NCI-H1417 (cell line): ENCODE results near the gene ZMYM2.
A peak's percentile ranks its signal among the peaks of the same experiment; 100 is the strongest.
"Not testable (repeated sequence)": the region's sequence is repeated elsewhere in the genome, so short reads cannot be mapped to it uniquely, and the experiment has no call there.

Experiments used
- DNase-seq, 3 experiments: peaks; one replicate each; lab custom pipeline; 2025; lab: John Stamatoyannopoulos, UW

Gene ZMYM2

DNA sequence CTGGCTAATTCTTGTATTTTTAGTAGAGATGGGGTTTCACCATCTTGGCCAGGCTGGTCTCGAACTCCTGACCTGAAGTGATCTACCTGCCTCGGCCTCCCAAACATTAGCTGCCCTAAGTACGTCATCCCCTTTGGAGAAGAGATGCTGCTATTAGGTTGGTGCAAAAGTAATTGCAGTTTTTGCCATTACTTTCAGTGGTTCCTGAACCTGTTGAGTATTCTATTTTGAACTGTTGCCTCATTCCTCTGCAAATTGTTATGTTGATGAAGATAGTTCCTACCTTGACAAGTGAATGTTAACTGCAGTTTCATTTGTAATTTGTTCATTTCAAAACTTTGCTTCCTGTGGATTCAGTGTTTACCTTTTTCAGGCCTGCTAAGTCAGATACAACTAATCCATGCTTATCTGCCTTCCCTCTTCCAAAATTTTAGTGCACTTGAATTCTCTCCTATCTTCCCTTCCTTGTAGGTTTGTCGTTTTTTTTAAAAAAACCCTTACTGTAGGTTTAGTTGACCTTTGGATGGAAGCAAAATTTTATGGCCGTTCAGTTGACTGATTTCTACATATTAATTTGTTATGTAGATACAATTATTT, 24.0 kb downstream of the ZMYM2 start:
- DNase-seq: no peak

DNA sequence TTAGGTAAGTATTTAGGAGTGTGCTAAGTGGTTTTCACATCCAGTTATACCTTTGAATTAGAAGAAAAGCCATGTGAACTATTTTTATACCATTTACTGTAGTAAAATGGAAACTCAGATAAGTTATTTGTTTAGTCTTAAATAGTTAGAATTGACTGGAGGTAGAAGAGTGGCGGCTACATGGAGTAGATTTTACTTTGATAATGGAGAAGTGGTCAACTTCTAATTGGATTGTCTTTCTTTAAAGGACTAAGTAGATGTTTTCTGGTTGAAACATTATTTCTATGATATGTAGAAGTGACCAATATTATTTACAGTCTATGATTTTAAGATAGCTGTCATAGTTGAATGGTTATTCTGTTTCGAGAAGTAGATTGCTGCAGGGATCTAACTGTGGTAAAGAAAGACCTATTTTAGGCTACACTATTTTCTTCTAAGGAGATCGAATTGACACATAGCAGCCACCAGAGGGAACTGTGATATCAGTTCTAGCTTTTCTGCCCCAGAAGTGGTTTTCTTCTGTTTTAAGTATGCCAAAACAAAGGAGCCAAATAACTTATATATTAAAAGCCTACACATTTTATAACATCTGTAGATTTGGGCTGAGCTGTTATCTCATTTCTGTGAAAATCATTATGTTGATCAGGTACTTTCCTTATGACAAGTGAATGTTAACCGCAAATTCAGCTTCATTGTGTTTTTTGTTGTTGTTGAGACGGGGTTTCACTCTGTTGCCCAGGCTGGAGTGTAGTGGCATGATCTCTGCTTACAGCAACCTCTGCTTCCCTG, 26.1 kb downstream of the ZMYM2 start:
- peak in 1 of 3 experiments; percentile 3 for DNase-seq

DNA sequence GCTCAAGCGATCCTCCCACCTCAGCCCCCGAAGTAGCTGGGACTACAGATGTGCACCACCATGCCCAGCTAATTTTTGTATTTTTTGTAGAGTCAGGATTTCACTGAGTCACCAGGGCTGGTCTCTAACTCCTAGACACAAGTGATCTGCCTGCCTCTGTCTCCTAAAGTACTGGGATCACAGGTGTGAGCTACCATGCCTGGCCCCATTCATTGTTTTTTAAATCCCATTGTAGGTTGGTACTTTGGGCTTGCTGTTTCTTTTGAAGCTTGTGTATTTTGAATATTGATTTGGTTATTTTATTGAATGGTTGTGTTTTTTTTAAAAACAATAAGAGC, 26.7 kb downstream of the ZMYM2 start:
- DNase-seq: no peak

DNA sequence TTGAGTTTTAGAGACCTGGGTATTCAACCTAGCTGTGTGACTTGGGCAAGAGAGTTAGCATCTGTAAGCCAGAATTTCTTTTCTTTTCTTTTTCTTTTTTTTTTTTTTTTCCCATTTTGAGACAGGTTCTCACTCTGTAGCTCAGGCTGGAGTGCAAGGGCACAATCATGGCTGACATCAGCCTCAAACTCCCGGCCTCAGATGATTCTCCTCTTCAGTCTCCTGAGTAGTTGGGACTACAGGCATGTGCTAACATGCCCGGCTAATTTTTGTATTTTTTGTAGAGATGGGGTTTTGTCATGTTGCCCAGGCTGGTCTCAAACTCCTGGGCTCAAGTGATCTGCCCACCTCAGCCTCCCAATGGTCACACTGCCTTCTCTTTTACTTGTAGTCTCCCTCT, 33.0 kb downstream of the ZMYM2 start:
- DNase-seq: no peak

DNA sequence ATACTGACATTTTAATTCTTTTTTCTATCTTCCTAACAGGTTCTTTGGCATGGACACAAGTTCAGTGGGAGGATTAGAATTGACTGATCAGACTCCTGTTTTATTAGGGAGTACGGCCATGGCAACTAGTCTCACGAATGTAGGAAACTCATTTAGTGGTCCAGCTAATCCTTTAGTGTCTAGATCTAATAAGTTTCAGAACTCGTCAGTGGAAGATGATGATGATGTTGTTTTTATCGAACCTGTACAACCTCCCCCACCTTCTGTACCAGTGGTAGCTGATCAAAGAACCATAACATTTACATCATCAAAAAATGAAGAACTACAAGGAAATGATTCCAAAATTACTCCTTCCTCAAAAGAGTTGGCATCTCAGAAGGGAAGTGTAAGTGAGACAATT, 34.5 kb downstream of the ZMYM2 start:
- no peak for DNase-seq

DNA sequence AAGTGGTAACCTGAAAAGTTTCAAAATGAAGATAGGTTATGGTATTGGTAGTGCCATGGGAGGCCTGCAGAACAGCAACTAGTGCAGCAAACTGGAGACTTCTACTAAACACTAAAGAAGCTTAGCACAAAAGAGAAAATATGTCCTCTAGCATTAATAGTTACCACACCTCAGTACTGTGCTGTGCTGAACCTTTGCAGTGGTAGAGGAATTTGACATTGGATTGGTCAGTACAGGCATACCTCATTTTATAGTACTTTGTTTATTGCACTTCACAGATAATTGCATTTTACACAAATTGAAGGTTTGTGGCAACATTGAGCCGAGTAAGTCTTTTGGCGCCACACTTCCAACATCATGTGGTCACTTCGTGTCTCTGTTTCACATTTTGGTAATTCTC, 40.4 kb downstream of the ZMYM2 start:
- no peak for DNase-seq

DNA sequence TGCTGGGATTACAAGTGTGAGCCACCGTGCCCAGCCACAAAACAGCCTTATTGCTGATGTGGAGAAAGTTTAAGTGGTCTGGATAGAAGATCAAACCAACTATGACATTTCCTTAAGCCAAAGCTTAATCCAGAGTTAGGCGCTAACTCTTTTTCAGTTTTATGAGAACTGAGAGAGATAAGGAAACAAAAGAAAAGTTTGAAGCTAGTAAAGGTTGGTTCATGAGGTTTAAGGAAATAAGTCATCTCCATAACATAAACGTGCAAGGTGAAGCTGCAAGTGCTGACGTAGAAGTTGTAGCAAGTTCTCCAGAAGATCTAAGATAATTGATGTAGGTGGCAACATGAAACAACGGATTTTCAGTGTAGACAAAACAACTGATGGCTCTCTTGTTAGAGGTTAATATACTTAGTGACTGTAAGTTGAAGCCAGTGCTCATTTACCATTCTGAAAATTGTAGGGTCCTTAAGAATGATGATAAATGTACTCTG, 41.6 kb downstream of the ZMYM2 start:
- peak in 1 of 3 experiments; percentile 1 for DNase-seq

DNA sequence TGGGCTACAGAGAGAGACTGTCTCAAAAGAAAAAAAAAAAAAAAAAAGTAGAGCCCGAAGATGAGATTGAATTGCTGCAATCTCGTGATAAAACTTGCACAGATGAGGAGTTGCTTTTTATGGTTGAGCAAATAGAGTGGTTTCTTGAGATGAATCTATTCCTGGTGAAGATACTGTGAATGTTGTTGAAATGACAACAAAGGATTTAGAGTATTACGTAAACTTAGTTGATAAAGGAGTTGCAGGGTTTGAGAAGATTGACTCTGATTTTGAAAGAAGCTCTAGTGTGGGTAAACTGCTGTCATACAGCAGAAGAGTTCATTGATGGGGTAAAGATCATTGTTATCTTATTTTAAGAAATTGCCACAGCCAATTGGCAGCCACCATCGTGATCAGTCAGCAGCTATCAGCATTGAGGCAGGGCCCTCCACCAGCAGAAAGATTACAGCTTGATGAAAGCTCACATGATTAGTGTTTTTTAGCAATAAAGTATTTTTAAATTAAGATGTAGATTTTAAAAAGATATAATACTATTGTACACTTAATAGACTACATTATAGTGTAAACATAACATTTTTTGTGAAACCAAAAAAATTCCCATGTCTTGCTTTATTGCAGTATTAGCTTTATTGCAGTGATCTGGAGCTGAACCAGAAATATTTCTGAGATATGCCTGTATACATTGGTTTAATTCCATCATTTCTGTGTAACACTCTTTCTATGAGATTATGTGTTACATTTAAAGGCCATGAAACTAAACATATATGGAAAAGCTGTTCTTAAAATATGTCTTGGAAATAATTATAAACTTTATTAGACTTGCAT, 43.1 kb downstream of the ZMYM2 start:
- DNase-seq: no peak

DNA sequence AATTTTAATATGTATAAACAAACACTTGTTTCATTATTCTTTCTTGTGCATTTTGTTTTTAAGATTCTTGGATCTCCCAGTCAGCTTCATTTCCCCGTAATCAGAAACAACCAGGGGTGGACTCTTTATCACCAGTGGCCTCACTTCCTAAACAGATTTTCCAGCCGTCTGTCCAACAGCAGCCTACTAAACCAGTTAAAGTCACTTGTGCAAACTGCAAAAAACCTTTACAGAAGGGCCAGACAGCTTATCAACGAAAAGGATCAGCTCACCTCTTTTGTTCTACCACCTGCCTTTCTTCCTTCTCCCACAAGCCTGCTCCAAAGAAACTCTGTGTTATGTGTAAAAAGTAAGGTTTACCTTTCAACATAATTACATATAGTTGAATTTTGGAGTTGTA, 44.3 kb downstream of the ZMYM2 start:
- peak in 1 of 3 experiments; percentile 8 for DNase-seq

DNA sequence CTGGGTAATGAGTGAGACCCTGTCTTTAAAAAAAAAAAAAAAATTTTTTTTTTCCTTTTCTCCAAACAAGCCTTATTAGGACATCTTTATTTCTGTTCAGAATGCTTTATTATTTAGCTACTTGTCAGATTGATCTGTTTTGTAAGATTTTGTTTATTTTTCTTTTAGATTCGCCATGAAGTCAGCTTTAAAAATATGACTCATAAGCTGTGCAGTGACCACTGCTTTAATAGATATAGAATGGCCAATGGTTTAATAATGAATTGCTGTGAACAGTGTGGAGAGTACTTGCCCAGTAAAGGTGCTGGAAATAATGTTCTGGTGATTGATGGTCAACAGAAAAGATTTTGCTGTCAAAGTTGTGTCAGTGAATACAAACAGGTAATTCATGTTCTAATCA, 47.7 kb downstream of the ZMYM2 start:
- no peak for DNase-seq

DNA sequence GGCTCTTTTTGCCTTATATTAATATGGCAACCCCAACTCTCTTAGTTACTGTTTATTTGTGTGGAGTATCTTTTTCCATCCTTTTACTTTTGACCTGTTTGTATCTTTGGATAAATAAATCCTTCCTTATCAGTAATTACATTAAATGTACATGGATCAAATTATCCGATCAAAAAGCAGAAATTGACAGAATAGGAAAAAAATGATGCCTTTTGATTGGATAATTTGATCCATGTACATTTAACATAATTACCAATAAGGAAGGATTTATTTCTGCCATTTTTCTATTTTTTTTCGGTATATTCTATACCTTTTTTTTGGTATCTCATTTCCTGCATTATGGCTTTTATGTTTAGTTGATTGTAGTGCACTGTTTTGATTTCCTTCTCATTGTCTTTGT, 57.2 kb downstream of the ZMYM2 start:
- DNase-seq: no peak

DNA sequence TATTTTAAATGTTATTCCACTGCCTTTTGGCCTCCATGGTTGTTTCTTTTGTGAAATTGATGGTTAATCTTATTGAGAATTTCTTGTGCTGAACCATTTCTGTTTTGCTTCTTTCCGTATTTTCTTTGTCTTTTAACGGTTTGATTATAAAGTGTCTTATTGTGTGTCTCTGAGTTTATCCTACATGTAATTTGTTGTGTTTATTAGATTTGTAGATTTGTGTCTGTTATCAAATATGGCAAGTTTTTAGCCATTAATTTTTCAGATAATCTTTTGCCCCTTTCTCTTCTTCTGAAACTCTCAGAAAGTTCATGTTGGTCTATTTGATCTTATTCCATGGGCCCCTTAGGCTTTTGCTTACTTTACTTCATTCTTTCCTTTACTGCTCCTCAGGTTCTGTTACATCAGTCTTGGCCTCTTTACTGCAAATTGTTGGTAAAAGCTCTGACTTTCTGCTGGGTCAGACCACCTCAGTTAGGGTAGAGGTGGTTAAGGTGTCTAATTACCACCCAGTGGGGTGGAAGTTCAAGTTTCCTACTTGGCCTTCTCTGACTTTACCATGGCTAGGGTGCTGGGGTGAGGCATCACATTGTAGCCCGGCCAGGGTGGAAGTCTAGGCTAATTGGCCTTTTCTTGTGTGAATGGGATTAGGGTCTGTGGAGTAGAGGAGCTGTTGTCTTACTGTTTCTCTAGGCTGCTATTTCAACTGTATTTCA, 58.3 kb downstream of the ZMYM2 start:
- no peak for DNase-seq

DNA sequence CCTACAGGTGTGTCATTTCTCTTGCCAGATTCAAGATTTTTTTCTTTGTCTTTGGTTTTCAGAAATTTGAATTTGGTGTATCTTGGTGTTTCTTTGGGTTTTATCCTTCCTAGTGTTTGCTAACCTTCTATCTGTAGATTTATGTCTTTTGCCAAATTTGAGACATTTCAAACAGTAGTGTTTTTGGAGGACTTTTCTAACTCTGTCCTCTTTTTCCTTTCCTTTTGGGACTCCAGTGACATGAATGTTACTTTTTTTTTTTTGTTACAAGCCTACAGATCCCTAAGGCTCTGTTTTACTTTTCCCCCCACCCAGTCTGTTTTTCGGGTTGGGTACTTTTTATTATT, 58.8 kb downstream of the ZMYM2 start:
- DNase-seq: no peak

DNA sequence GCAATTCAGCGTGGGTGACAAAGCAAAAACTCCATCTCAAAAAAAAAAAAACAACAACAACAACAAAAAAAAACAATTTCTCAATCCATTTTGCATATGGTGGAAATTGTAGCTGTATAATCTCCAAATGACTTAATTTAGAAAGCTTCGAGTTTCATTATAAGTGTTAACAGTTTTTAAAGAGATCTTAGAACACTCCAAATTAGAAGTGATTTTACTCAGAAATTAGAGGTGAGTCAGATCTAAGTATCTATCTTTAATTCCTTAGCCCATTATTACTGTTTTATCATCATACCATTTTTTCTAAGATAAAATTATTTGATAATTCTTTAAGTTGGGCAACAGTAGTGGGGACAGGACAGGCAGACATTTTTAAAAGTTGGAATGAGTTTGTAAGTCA, 60.5 kb downstream of the ZMYM2 start:
- no peak for DNase-seq

DNA sequence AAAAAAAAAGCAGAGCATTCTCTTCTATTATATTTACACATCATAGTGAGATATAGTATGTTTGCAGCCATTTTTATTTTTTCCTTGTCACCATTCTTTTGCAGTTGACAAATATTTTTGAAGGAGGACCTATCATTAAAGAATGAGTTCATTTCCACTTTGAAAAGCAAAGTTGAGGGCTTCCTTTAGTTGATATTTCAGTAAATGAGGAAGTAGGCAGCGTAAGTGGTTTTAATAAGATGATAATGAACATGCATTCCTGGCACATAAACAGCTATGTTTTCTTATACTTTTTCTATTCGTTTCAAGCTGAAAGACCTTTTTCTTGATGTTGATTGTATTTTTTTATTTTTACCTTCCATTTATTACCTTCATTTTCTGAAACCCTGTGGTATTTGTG, 66.2 kb downstream of the ZMYM2 start:
- no peak for DNase-seq

DNA sequence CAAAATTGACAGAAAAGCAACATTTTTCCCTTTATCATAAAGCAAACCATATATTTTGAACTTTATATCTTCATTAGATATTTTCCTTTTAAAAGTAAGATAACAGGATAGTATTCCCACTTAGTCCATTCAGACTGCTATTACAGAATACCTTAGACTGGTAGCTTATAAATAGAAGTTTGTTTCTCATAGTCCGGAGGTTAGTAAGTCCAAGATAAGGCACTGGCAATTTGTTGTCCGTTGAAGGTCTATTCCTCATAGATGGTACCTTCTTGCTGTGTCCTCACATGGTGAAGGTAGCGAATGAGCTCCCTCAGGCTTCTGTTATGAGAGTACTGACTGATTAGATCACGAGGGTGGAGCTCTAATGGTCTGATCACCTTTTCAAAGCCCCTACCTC, 70.4 kb downstream of the ZMYM2 start:
- no peak for DNase-seq

DNA sequence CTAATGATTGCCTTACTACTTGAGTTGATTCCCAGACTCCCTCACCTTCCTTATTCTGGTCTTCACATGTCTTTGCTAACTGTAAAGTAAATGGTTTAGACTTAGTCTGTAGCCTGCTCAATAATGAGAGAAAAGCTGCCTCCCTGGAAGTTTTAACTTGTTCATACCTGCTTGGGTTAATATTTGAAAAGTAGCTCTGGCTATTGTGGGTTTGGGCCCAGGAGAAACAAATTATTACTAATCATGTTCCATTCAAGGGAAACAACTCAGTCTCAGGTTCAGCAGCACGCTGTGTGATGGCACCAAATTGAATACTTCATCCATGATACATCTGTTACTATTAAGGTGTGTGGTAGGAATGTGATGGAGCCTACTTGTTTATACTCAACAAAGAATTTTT, 75.0 kb downstream of the ZMYM2 start:
- no peak for DNase-seq

DNA sequence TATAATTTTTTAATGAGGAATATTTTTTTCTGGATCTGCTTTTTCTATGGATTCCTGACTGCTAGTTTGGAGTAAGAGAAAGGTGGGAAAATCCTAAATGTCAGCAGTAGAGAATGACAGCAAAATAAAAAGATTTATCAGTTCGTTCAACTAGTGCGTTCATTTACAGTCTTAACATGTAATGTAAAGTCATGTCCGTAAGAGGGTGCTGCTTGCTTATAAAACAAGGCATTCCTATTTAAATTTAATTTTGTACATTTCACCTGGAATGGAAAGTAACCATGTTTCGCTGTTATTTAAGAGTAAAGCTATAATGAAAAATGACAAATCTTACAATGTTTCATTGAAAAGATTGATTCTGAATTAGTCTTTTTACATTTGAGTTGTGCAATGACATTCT, 76.6 kb downstream of the ZMYM2 start:
- DNase-seq: no peak

DNA sequence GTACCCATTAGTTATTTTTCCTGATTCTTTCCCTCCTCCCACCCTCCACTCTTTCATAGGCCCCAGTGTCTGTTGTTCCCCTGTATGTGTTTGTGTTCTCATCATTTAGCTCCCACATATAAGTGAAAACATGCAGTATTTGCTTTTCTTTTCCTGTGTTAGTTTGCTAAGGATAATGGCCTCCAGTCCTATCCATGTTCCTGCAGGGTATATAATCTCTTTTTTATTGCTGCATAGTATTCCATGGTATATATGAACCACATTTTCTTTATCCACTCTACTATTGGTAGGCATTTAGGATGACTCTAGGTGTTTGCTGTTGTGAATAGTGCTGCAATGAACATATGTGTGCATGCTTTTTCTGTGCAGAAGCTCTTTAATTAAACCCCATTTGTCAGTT, 79.4 kb downstream of the ZMYM2 start:
- DNase-seq: no peak

DNA sequence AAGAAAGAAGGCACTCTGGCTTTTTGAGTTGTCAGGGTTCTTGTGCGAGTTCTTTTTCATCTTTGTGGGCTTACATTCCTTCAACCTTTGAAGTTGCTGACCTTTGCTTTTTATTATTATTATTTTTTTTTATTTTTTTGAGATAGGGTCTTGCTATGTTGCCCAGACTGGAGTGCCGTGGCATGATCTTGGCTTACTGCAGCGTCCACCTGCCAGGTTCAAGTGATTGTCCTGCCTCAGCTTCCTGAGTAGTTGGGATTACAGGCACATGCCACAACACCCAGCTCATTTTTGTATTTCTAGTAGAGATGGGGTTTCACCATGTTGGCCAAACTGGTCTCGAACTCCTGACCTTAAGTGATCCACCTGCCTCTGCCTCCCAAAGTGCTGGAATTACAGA, 84.1 kb downstream of the ZMYM2 start:
- DNase-seq: not testable (repeated sequence)

DNA sequence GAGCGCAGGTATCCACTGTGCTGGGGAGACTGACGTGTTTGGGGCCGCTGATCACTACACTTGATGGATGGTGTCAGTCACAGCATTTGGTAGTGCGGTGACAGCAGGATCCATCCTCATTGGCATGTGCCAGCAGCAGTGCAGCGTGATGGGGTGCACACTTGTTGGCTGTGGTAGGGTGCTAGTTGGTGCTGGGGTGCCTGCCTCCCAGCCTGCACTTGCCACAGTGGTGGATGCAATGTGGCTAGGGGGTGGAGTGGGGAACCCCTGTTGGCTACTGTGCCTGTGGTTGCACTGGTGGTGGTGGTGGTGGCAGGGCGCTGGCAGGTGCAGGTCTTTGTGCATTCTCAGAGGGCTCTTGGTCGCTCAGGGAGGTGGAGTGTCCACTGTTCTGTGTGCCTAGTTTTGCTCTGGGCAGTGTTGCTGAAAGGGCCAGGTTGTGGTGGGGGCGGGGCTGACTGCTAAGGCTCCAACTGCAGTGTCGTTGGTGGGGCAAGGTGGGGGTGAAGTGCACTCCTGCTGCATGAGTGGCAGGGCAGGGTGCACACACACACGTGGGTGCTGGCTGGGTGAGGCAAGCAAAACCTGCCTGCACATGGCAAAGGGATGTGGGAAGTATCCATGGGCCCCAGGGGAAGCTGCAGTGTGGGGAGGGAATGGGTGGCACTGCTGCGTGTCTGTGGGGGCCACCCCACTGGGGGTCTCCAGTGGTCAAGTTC, 84.8 kb downstream of the ZMYM2 start:
- no peak for DNase-seq

DNA sequence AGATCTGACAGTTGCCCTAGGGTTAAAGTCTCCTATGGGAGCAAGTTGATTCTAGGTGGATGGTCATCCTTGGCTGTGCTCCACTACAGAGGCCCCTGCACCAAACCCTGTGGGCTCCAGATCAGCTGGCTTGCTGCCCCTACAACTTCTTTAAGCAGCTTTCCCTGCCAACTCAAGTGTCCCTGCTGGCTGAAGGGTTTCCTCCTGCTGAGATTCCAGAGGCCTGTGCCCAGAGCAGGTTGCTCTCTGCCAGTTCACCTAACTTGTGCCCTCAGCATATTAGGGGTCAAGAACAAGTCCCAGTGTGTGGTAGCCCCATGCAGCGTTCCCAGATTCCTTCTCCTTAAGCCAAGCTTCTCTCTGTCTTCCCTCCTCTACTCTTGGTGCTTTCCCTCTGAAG, 85.6 kb downstream of the ZMYM2 start:
- no peak for DNase-seq
